Loucy (cell line): Measurements from ENCODE around the gene PTH2R.

Experiments used
- CTCF ChIP-seq: fragments of 200-600 bp; sonication (generic); conservative IDR thresholded peaks from 2 replicates; pipeline ENCODE4 v1.5.1; 2014; ENCODE audit warnings: mild to moderate bottlenecking, antibody characterized with exemption, low read length
- EZH2phosphoT487 ChIP-seq: fragments of 200-600 bp; IDR thresholded peaks from 2 replicates; pipeline ENCODE4 v1.6.1; 2018; ENCODE audit warnings: antibody characterized with exemption, mild to moderate bottlenecking, moderate library complexity, borderline replicate concordance

DNA sequence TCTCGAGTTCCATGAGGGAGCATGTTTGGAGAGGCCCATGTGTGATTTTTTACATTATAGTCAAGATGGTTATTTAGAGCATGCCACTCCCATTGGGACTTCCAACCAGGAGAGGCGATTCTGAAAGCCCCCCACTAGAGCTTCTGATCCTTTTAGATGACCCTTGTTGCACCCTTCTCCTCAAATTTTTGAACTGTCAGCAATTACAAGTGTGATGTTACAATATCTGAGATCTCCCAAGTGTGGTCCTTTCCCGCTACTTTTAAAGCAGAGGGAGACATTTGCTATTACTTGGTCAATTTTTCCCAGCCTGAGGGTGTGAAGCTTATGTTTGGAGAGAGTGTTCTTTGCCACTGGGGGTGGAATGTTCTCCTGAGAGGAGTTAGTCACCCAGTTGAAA lies 16.7 kb upstream of the PTH2R start:
- TF ChIP-seq EZH2phosphoT487 (no peak), CTCF (no peak)
